Neural progenitor cell (in vitro differentiated cells): ENCODE measurements around the gene PIGK.

Source experiments
- CTCF ChIP-seq: fragments of 200-600 bp; sonication (generic); IDR thresholded peaks from 2 replicates; pipeline ENCODE4 v1.5.1; 2017; ENCODE audit warnings: antibody characterized with exemption, mild to moderate bottlenecking
- EZH2phosphoT487 ChIP-seq: fragments of 200-600 bp; sonication (generic); IDR thresholded peaks from 2 replicates; pipeline ENCODE4 v1.6.1; 2017; ENCODE audit warnings: antibody characterized with exemption

GRCh38 chr1:77057994-77058585, 161.1 kb downstream of the PIGK start:
- TF ChIP-seq CTCF (no peak), EZH2phosphoT487 (no peak)
